ENCODE measurements around the gene DOK4. TPM values are rescaled to one million over a fixed set of nuclear protein-coding genes. Genes with fewer than 3 reads are reported as not detected.
A peak's percentile ranks its signal among the peaks of the same experiment; 100 is the strongest.

The DOK4 gene
- 1 to 10 TPM; 4.8 to 6.4 TPM for total RNA-seq

- DNase-seq (peak; percentile 82), ATAC-seq (peak; percentile 99)
- H3K36me3 Mint-ChIP-seq (ENCODE audit: low read depth): no peaks in the 10 kb centered on the region
- no peaks in the 10 kb centered on the region for H3K9me3 Mint-ChIP-seq (ENCODE audit: insufficient read depth)
- peak within 1 kb of the TSS; percentile 76 for H3K4me3 Mint-ChIP-seq
- peaks cover 5% of the 10 kb centered on the region for H3K27me3 Mint-ChIP-seq (ENCODE audit: low read depth)
- ChIA-PET CTCF (interaction anchor here (0.6 to 6.5 kb wide), 9 partner anchors 11 to 812 kb away, joined by 3 to 43 read pairs (median 9); partner anchors contain the start of genes ADGRG5, CIAPIN1, COQ9 and POLR2C), POLR2A (interaction anchor here (0.9 to 3.3 kb wide), 8 partner anchors 12 to 51 kb away, joined by 3 to 12 read pairs (median 5); partner anchors contain the start of genes CIAPIN1, COQ9 and POLR2C)
- peaks cover 19% of the 10 kb centered on the region for H3K4me1 Mint-ChIP-seq (ENCODE audit: low read depth)
- peak within 1 kb of the TSS; percentile 76 for H3K27ac Mint-ChIP-seq
These were observed at the start of gene DOK4 for GRCh38 chr16:57485916-57486857. DOK4 (minus strand) TSS chr16:57486493; CDS start chr16:57479507, 6,986 bp downstream.

GRCh38 chr16:57535680-57536305 is 49.5 kb upstream of the DOK4 start:
- ATAC-seq: peak; percentile 87
- CTCF ChIA-PET: interaction anchor here (1.0 to 2.3 kb wide), 4 partner anchors 13 to 118 kb away, joined by 3 to 11 read pairs (median 8); no protein-coding TSS in a partner anchor
- H3K36me3 Mint-ChIP-seq (ENCODE audit: low read depth): no peaks in the 10 kb centered on the region
- H3K9me3 Mint-ChIP-seq (ENCODE audit: insufficient read depth): no peaks in the 10 kb centered on the region
- H3K4me1 Mint-ChIP-seq (ENCODE audit: low read depth): peaks cover 82% of the 10 kb centered on the region
- peak overlapping the region; percentile 85 for H3K4me3 Mint-ChIP-seq
- DNase-seq: peak; percentile 94
- H3K27ac Mint-ChIP-seq: peak overlapping the region; percentile 87
- no peaks in the 10 kb centered on the region for H3K27me3 Mint-ChIP-seq (ENCODE audit: low read depth)
- POLR2A ChIA-PET: interaction anchor here (0.8 kb wide), 1 partner anchor 89 kb away, joined by 4 read pairs; the partner anchor contains the start of genes CIAPIN1 and COQ9

- Mint-ChIP-seq H3K4me1 (ENCODE audit: low read depth) (peaks cover 83% of the 10 kb centered on the region), H3K4me3 (peak overlapping the region; percentile 85), H3K9me3 (ENCODE audit: insufficient read depth) (no peaks in the 10 kb centered on the region), H3K27ac (peak overlapping the region; percentile 73), H3K36me3 (ENCODE audit: low read depth) (peaks cover under 1% of the 10 kb centered on the region), H3K27me3 (ENCODE audit: low read depth) (no peaks in the 10 kb centered on the region)
- DNase-seq (peak; percentile 20), ATAC-seq (no peak)
- CTCF ChIA-PET: interaction anchor here (1.0 to 2.3 kb wide), 5 partner anchors 9 to 118 kb away, joined by 3 to 11 read pairs (median 7); no protein-coding TSS in a partner anchor
- POLR2A ChIA-PET: interaction anchor here (0.8 kb wide), 1 partner anchor 88 kb away, joined by 4 read pairs; the partner anchor contains the start of genes CIAPIN1 and COQ9
These were observed 48.8 kb upstream of the DOK4 start for GRCh38 chr16:57534881-57535658.

- peaks cover 87% of the 10 kb centered on the region for H3K4me1 Mint-ChIP-seq (ENCODE audit: low read depth)
- POLR2A ChIA-PET: no interaction called here
These were observed 48.1 kb upstream of the DOK4 start for GRCh38 chr16:57534337-57534880.

GRCh38 chr16:57533431-57534336 is 47.4 kb upstream of the DOK4 start:
- ATAC-seq (no peak), DNase-seq (no peak)
- peaks cover 82% of the 10 kb centered on the region for H3K4me1 Mint-ChIP-seq (ENCODE audit: low read depth)
- no peaks in the 10 kb centered on the region for H3K9me3 Mint-ChIP-seq (ENCODE audit: insufficient read depth)
- ChIA-PET CTCF (interaction anchor here (0.8 to 2.3 kb wide), 5 partner anchors 8 to 116 kb away, joined by 3 to 11 read pairs (median 3); no protein-coding TSS in a partner anchor), POLR2A (no interaction called here)
- H3K27me3 Mint-ChIP-seq (ENCODE audit: low read depth): no peaks in the 10 kb centered on the region
- peaks cover 8% of the 10 kb centered on the region for H3K36me3 Mint-ChIP-seq (ENCODE audit: low read depth)
- peak overlapping the region; percentile 85 for H3K4me3 Mint-ChIP-seq
- H3K27ac Mint-ChIP-seq: peak overlapping the region; percentile 73

More at GRCh38 chr16:57534337-57534880, 48.1 kb upstream of the DOK4 start:
- ATAC-seq (no peak), DNase-seq (no peak)
- no peaks in the 10 kb centered on the region for H3K27me3 Mint-ChIP-seq (ENCODE audit: low read depth)
- CTCF ChIA-PET: interaction anchor here (0.8 to 2.3 kb wide), 7 partner anchors 9 to 117 kb away, joined by 3 to 11 read pairs (median 3); no protein-coding TSS in a partner anchor
- peak overlapping the region; percentile 85 for H3K4me3 Mint-ChIP-seq
- peaks cover 7% of the 10 kb centered on the region for H3K36me3 Mint-ChIP-seq (ENCODE audit: low read depth)
- peak overlapping the region; percentile 73 for H3K27ac Mint-ChIP-seq
- H3K9me3 Mint-ChIP-seq (ENCODE audit: insufficient read depth): no peaks in the 10 kb centered on the region

- H3K9me3 Mint-ChIP-seq (ENCODE audit: insufficient read depth): no peaks in the 10 kb centered on the region
- no peaks in the 10 kb centered on the region for H3K27me3 Mint-ChIP-seq (ENCODE audit: low read depth)
- ChIA-PET POLR2A (interaction anchor here (2.6 kb wide), 1 partner anchor 10 kb away, joined by 12 read pairs; the partner anchor contains the start of gene ADGRG5), CTCF (interaction anchor here (1.2 kb wide), 1 partner anchor 12 kb away, joined by 4 read pairs; no protein-coding TSS in a partner anchor)
- H3K4me3 Mint-ChIP-seq: peak overlapping the region; percentile 47
- DNase-seq (no peak), ATAC-seq (no peak)
- H3K36me3 Mint-ChIP-seq (ENCODE audit: low read depth): peaks cover 12% of the 10 kb centered on the region
- peak overlapping the region; percentile 99 for H3K27ac Mint-ChIP-seq
- H3K4me1 Mint-ChIP-seq (ENCODE audit: low read depth): peaks cover 73% of the 10 kb centered on the region
These were observed 46.0 kb upstream of the DOK4 start for GRCh38 chr16:57532266-57532625.

GRCh38 chr16:57531635-57532265 is 45.5 kb upstream of the DOK4 start:
- ATAC-seq (no peak), DNase-seq (no peak)
- Mint-ChIP-seq H3K27me3 (ENCODE audit: low read depth) (no peaks in the 10 kb centered on the region), H3K36me3 (ENCODE audit: low read depth) (peaks cover 12% of the 10 kb centered on the region), H3K9me3 (ENCODE audit: insufficient read depth) (no peaks in the 10 kb centered on the region), H3K4me1 (ENCODE audit: low read depth) (peaks cover 70% of the 10 kb centered on the region), H3K27ac (peak overlapping the region; percentile 99), H3K4me3 (peak overlapping the region; percentile 71)
- CTCF ChIA-PET: interaction anchor here (1.1 to 1.4 kb wide), 3 partner anchors 12 to 231 kb away, joined by 4 to 5 read pairs (median 5); no protein-coding TSS in a partner anchor
- POLR2A ChIA-PET: interaction anchor here (1.5 to 2.6 kb wide), 2 partner anchors 11 kb away, joined by 3 to 12 read pairs; partner anchors contain the start of gene ADGRG5

- Mint-ChIP-seq H3K27me3 (ENCODE audit: low read depth) (no peaks in the 10 kb centered on the region), H3K9me3 (ENCODE audit: insufficient read depth) (no peaks in the 10 kb centered on the region), H3K4me1 (ENCODE audit: low read depth) (peaks cover 70% of the 10 kb centered on the region), H3K27ac (peak overlapping the region; percentile 99), H3K4me3 (peak overlapping the region; percentile 71), H3K36me3 (ENCODE audit: low read depth) (peaks cover 12% of the 10 kb centered on the region)
- no peak for ATAC-seq
- no peak for DNase-seq
- POLR2A ChIA-PET: interaction anchor here (1.5 to 2.6 kb wide), 2 partner anchors 11 kb away, joined by 3 to 12 read pairs; partner anchors contain the start of gene ADGRG5
- CTCF ChIA-PET: interaction anchor here (1.1 to 1.4 kb wide), 3 partner anchors 11 to 231 kb away, joined by 4 to 5 read pairs (median 5); no protein-coding TSS in a partner anchor
These were observed 44.9 kb upstream of the DOK4 start for GRCh38 chr16:57531253-57531575.

- no peaks in the 10 kb centered on the region for H3K9me3 Mint-ChIP-seq (ENCODE audit: insufficient read depth)
These were observed 44.4 kb upstream of the DOK4 start for GRCh38 chr16:57530522-57531252.

More at GRCh38 chr16:57530522-57531252, 44.4 kb upstream of the DOK4 start:
- DNase-seq (no peak), ATAC-seq (no peak)
- Mint-ChIP-seq H3K27ac (peak overlapping the region; percentile 99), H3K4me3 (peak overlapping the region; percentile 71), H3K4me1 (ENCODE audit: low read depth) (peaks cover 69% of the 10 kb centered on the region), H3K27me3 (ENCODE audit: low read depth) (no peaks in the 10 kb centered on the region), H3K36me3 (ENCODE audit: low read depth) (peaks cover 12% of the 10 kb centered on the region)
- ChIA-PET POLR2A (interaction anchor here (0.9 to 2.6 kb wide), 4 partner anchors 10 to 84 kb away, joined by 3 to 12 read pairs (median 4); partner anchors contain the start of genes ADGRG5, CIAPIN1 and COQ9), CTCF (interaction anchor here (1.0 to 1.4 kb wide), 5 partner anchors 11 to 230 kb away, joined by 4 to 8 read pairs (median 5); no protein-coding TSS in a partner anchor)
